ENCODE results near the gene CHDH.

Gene CHDH

DNA sequence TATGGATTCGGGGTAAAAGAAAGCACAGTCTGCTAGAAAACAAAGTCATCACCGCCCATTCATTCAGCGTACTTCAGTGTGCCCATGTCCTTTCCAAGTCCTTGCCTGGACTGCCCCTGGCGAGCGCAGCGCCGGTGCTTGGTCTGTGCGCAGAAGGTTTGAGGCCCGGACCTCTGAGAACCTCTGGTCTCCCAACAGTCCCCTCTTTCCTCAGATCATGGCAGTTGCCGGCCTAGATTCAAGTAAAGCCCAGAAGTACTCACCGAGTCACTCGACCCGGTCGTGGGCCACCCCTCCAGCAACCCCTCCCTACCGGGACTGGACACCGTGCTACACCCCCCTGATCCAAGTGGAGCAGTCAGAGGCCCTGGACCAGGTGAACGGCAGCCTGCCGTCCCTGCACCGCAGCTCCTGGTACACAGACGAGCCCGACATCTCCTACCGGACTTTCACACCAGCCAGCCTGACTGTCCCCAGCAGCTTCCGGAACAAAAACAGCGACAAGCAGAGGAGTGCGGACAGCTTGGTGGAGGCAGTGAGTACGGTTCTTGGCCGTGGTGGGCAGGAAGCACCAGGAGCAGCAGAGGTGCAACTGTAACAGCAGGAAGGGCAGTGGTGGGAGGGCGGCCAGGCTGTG is 36.3 kb downstream of the CHDH start:
- TF ChIP-seq, protein P1, sequence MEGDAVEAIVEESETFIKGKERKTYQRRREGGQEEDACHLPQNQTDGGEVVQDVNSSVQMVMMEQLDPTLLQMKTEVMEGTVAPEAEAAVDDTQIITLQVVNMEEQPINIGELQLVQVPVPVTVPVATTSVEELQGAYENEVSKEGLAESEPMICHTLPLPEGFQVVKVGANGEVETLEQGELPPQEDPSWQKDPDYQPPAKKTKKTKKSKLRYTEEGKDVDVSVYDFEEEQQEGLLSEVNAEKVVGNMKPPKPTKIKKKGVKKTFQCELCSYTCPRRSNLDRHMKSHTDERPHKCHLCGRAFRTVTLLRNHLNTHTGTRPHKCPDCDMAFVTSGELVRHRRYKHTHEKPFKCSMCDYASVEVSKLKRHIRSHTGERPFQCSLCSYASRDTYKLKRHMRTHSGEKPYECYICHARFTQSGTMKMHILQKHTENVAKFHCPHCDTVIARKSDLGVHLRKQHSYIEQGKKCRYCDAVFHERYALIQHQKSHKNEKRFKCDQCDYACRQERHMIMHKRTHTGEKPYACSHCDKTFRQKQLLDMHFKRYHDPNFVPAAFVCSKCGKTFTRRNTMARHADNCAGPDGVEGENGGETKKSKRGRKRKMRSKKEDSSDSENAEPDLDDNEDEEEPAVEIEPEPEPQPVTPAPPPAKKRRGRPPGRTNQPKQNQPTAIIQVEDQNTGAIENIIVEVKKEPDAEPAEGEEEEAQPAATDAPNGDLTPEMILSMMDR (IDR thresholded peaks at IDR 0.05; ENCODE audit: insufficient read depth, low read length, missing control alignments), result no peak
- ChIA-PET POLR2A (no interaction called here), CTCF (no interaction called here)
- no peak overlapping the region for H3K4me3 ChIP-seq (ENCODE audit: low read depth, low read length)
- DNase-seq (ENCODE audit: low read depth, low spot score), result no peak

DNA sequence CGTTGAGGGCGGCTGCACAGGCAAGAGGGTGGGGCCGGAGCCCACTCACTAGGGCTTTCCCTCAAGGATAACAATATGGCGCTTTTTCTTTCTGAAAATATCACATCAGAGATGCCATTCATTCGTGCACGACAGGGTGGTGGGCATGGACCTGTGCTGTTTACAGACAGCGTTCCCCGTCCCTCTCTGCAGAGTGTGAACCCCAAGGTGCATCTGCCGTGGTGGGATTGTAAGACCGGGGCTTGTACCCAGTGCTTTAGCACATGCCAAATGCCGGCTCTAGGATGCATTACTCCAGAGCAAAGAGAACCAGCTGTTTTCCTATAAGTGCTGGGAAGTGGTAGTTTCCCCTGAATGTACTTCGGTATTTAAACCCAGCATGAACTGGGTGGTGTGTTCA is 37.0 kb downstream of the CHDH start:
- CTCF ChIA-PET, result no interaction called here
- TF ChIP-seq, protein P1 (IDR thresholded peaks at IDR 0.05; ENCODE audit: insufficient read depth, low read length, missing control alignments), result no peak
- POLR2A ChIA-PET, result no interaction called here
- no peak overlapping the region for H3K4me3 ChIP-seq (ENCODE audit: low read depth, low read length)
- no peak for DNase-seq (ENCODE audit: low read depth, low spot score)

DNA sequence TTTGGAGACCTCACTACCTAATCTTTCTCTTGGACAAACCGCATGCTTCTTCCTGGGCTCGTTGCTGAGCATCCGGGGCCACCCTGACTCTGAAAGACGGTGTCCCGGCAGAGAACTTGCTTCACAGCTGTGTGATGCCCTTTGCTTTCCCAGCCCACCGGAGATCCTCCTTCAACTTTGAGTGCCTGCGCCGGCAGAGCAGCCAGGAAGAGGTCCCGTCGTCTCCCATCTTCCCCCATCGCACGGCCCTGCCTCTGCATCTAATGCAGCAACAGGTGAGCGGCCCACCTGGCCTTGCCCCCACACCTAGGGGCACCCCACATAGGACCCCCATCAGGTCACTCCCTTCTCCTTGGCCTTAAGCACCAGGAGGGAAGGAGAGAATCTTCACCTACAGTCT is 37.7 kb downstream of the CHDH start:
- no peak overlapping the region for H3K4me3 ChIP-seq (ENCODE audit: low read depth, low read length)
- ChIA-PET POLR2A (no interaction called here), CTCF (no interaction called here)
- DNase-seq (ENCODE audit: low read depth, low spot score), result no peak
- TF ChIP-seq, protein P1 (IDR thresholded peaks at IDR 0.05; ENCODE audit: insufficient read depth, low read length, missing control alignments), result no peak

DNA sequence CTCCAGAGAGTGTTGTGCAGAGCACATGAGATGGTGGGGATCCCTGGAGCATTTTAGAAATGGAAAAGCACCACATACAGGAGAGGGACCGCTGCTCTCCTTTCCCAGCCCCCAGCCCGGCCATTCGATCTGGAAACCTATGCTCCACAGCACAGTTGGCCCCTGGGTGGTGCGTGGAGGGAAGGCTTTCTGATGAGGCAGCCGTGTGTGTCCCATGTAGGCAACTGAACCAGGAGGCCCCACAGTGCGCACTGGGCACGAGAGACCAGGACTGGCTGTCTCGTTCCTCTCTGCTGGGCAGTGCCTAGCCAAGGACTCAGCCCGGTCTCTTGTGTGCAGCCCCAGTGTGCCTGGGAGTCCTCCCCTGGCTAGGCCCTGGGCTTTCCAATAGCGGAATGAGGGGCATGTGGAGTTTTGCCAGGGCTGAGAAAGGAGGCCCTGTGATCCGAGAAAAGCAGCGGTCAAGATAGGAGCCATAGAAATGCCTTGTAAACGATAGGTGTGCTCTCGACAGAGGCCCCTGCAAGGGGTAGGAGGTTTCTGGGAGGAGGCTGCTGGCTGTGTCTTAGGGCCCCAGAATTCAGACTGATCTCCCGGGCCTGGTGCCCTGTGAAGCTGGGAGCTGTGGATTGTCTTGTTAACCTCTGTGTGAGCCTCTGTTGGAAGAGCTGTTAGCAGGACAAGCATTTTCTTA is 39.0 kb downstream of the CHDH start:
- DNase-seq (ENCODE audit: low read depth, low spot score), result no peak
- POLR2A ChIA-PET, result no interaction called here
- no peak overlapping the region for H3K4me3 ChIP-seq (ENCODE audit: low read depth, low read length)
- CTCF ChIA-PET, result interaction anchor here (0.6 kb wide), 1 partner anchor 84 kb away, joined by 3 read pairs; the partner anchor contains the start of gene SELENOK
- TF ChIP-seq, protein P1 (IDR thresholded peaks at IDR 0.05; ENCODE audit: insufficient read depth, low read length, missing control alignments), result no peak

DNA sequence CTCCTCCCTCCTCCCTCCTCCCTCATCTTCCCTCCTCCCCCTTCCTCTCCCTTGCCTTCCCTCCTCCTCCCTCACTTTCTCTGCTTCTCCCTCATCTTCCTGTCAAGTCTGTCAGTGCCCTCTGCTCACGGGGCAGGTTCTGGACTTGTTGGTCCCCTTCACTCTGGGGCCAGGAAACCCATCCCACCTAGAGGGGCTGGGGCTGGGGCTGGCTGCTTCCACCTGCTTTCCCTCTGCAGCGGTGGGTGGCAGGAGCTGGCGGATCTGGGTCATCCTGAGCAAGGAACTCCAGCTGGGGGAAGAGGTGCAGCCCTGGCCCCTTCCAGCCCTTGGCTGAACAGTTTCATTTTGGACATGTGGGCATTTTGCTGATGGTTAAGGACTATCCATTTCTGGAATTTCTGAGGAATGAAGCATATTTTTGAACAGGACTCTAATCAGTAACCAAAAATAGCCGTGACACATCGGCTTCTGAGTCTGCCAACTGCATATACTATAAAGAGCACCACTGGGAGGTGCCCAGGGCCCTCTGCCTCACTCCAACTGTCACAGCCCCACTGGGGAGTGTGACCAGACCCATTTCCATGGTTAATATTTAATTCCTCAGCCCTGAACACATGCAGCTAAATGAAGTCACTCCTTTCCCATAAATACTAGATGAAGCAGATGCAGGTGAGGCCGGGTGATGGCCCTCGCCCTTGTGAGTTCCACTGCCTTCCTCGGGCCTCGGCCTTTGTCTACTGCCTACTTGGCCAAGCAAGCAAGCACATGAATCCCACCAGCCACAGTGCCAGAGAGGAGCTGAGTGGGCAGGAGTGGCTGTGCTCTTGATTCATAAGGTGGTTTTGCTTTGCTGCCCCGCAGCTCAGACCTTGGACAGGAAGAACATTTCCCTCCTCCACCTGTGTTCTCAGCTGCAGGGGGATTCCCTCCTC is 39.8 kb downstream of the CHDH start:
- POLR2A ChIA-PET, result no interaction called here

More for the DNA sequence above, 39.8 kb downstream of the CHDH start:
- TF ChIP-seq, protein P1 (IDR thresholded peaks at IDR 0.05; ENCODE audit: insufficient read depth, low read length, missing control alignments), result no peak
- CTCF ChIA-PET, result no interaction called here
- no peak overlapping the region for H3K4me3 ChIP-seq (ENCODE audit: low read depth, low read length)
- DNase-seq (ENCODE audit: low read depth, low spot score), result peak; percentile 59

Measured in AG04449 (cell line).